Smooth muscle cell of the brain vasculature (primary cell): ENCODE data around the gene EVI5.

Experiments
- DNase-seq: peaks from one replicate; pipeline ENCODE4 v3.0.0-alpha.2; 2012; ENCODE audit warnings: low read depth, low spot score

EVI5 gene

DNA sequence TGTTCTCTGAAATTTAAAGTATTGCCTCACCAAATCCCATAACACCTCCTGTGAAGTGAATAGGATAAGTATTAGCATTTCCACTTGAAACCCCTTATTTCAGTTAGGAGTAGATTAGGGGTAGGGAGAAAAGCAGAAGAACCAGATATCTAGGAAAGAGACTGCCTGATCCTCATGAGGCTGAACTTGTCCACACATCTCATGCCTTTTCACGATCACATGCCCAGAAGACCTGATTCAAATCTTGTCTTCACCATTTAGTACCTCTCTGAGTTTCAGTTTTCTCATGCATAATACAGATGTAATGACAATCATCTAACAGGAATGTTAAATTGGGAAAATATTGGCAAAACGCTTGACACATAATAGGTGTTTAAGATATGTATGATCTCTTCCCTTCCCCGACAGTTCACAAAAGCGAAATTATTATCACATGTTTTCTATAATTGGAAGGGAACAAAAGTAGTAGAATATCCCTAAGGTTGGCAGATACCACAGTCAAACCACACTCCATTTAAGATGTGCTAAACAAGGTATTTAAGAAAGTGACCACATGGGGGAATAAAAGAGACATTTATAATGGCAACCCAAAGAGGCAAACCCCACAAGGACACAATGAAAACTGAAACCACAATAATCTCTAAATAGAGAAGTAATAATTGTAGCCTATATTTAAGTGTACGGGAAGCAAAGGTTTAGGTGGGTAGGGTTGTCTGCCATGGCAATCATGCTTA lies 323.4 kb downstream of the EVI5 start:
- no peak for DNase-seq

DNA sequence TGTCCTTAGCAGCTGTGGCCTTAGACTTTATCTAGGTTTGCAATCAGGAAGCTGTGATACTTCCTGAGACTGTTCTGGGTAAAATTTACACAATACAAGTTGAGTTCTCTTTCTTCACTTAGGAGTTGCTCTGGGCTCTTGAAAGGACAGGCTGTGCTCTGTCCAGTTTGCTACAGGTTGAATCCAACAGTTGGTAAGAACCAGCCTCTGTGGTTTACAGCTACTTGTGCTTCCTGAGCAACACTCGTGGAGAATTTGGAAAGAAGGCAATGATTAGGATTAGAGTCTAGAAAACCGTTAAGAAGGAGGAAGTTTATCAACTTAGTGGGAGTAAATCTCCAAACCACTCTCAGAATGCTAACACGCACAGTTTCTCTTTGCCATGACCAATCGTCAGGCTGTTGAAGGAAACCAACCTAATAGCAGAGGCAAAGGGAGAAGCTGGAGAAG lies 325.0 kb downstream of the EVI5 start:
- no peak for DNase-seq
